NT2/D1 (cell line): ENCODE results near the gene ANXA10.

Experiments used
- YY1 ChIP-seq: IDR thresholded peaks from 2 replicates; pipeline ENCODE4 v1.6.1; 2011; ENCODE audit not compliant: insufficient read length, insufficient read depth
- ZNF274 ChIP-seq: IDR thresholded peaks from 2 replicates; pipeline ENCODE4 v1.6.1; 2011; ENCODE audit warnings: mild to moderate bottlenecking, low read depth, low read length

DNA sequence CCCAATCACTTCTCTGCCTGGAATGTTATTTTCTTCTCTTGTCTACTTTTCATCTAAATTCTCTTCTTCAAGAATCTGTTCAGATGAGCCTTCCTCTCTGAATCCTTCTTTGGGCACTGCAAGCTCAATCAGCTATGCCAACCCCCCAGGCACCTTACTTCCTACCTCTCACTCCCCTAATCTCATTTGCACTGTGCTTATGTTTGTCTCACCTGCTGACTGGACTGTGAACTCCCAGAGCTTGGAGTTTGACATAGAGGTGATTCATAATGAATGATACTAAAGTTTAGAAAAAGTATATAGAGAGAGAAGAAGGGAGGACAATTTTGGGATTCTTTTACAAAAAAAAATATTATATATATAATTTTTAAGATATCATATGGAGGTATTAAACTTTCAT lies 36.3 kb downstream of the ANXA10 start:
- TF ChIP-seq ZNF274 (no peak), YY1 (no peak)
